H1 (cell line): ENCODE results near the gene DDIAS. TPM values are rescaled to one million over a fixed set of nuclear protein-coding genes. Genes with fewer than 3 reads are reported as not detected.

ENCODE experiments used
- BRCA1 ChIP-seq: IDR thresholded peaks from 2 replicates; pipeline ENCODE4 v1.6.1; 2012; ENCODE audit warnings: low read depth, low read length, improper control_type of control experiment
- FOSL1 ChIP-seq: IDR thresholded peaks from 2 replicates; pipeline ENCODE4 v1.6.1; 2011; ENCODE audit warnings: mild to moderate bottlenecking, low read depth, low read length, moderate library complexity; ENCODE audit not compliant: insufficient read depth
- MAX ChIP-seq: IDR thresholded peaks from 2 replicates; pipeline ENCODE4 v1.6.1; 2012; ENCODE audit warnings: inconsistent platforms
- YY1 ChIP-seq: IDR thresholded peaks from 2 replicates; pipeline ENCODE4 v1.6.1; 2011; ENCODE audit warnings: low read depth, mild to moderate bottlenecking, low read length
- polyA plus RNA-seq, 7 experiments: library from polyadenylated mRNA; depleted of rRNA in 3 of 7; stranded (reverse) in 5 of 7; unstranded in 2 of 7; fragments of >200 nt in 5 of 7; fragments of 200-250 nt in 2 of 7; gene quantifications; 1 replicate in 5 of 7; 2 replicates in 1 of 7; 4 replicates in 1 of 7; pipeline versions ENCODE4 v1.2.1 to v1.2.3, GENCODE V29; 2011 to 2013; ENCODE audit warnings: missing spikeins in 2 of 7, mixed read lengths in 2 of 7
- total RNA-seq: library from RNA; stranded (reverse); fragmentation: NEBNext Ultra II Directional; extraction: Animal tissue kit (Norgen Biotek cat#: 25700); gene quantifications from 2 replicates; pipeline ENCODE4 v1.2.1, GENCODE V29; 2021

Gene DDIAS
- total and polyA plus RNA-seq, 2 of the 8 experiments (the other 6 are each of a cell fraction or from before 2014, with no cell fraction given), result 11.6 to 25.7 TPM

DNA sequence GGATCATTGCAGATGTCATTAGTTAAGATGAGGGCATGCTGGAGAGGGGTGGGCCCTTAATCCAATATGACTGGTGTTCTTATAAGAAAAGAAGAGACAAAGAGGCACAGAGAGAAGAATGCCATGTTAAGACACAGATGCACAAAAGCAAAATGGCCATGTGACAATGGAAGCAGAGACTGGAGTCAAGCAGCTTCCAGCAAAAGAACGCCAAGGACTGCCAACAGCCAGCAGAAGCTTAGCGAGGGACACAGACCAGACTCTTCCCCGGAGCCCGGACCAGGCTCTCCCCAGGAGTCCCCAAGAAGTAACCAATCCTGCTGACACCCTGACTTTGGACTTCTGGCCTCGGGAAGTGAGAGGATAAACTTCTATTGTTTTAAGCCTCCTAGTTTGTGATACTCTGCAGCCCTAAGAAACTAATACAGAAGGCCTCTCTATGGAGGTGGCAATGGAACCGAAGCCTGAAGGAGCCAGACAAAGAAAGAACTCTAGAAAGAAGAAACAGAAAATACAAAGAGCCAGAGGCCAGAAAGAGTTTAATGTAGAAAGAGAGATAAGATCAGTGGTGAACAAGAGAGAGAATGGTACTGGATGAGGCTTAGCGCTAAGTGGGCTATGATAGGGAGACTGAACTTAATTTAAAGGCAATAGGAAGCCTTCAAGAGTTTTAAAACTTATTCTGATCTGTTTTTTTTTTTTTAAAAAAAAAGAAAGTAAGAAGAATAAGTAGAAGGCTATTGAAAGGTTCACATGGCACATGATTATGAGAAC is 29.0 kb upstream of the DDIAS start (continued):
- TF ChIP-seq YY1 (no peak), MAX (no peak), FOSL1 (no peak), BRCA1 (no peak)
